GM12878 (cell line): ENCODE results near the gene DCTN2.

Experiments
- HCFC1 ChIP-seq: fragments of 150-350 bp; IDR thresholded peaks from 2 replicates; pipeline ENCODE4 v1.6.1; 2014; ENCODE audit warnings: low read length
- SP1 ChIP-seq: IDR thresholded peaks from one replicate; pipeline ENCODE4 v1.6.1; 2011; ENCODE audit warnings: low read depth, low read length
- TF ChIP-seq, protein P1 (sequence below): IDR thresholded peaks from 2 replicates; pipeline ENCODE4 v1.6.1; 2011; ENCODE audit warnings: borderline replicate concordance, low read depth, mild to moderate bottlenecking, moderate library complexity, mixed read lengths, low read length; ENCODE audit not compliant: insufficient read depth; ENCODE audit errors: extremely low read length

- TF ChIP-seq, protein P1, sequence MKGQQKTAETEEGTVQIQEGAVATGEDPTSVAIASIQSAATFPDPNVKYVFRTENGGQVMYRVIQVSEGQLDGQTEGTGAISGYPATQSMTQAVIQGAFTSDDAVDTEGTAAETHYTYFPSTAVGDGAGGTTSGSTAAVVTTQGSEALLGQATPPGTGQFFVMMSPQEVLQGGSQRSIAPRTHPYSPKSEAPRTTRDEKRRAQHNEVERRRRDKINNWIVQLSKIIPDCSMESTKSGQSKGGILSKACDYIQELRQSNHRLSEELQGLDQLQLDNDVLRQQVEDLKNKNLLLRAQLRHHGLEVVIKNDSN, result no peak
- TF ChIP-seq SP1 (no peak), HCFC1 (no peak)
Measured at GRCh38 chr12:57500213-57500612, 46.8 kb downstream of the DCTN2 start.
